T-cell (primary cell): ENCODE data around the gene PLEKHA7. TPM values are rescaled to one million over a fixed set of nuclear protein-coding genes. Genes with fewer than 3 reads are reported as not detected.

Experiments used
- ATAC-seq, 4 experiments: fragments of 200-7000 bp in 3 of 4; fragments of 150-1000 bp in 1 of 4; cut with Tn5 transposase; replicated peaks in 1 of 4; 1 replicate in 3 of 4; 2 replicates in 1 of 4; pipeline ENCODE4 v1.10.0; 2021; ENCODE audit warnings: moderate library complexity in 3 of 4, mild to moderate bottlenecking in 2 of 4, moderate number of reproducible peaks in 1 of 4
- CTCF ChIA-PET, 2 donors: fragments of 300-600 bp; sonication (Branson Sonifier 250); formaldehyde crosslinking; loops; one replicate each; lab custom pipeline; 2022; ENCODE audit warnings: antibody characterized with exemption in 2 of 2; lab: Charles Lee
- POLR2A ChIA-PET, 2 donors: fragments of 300-600 bp; sonication (Branson Sonifier 250); formaldehyde crosslinking; loops; one replicate each; lab custom pipeline; 2022; ENCODE audit warnings: antibody characterized with exemption in 2 of 2; lab: Charles Lee
- DNase-seq, 35 experiments: peaks; one replicate each; pipeline versions ENCODE4 v3.0.0 to v3.0.0-alpha.2; 2013 to 2023
- H3K27ac ChIP-seq: one replicate; pipeline ENCODE4 v1.5.1; 2013; ENCODE audit warnings: low read length
- H3K27me3 ChIP-seq, 2 experiments: replicated peaks in 1 of 2; 1 replicate in 1 of 2; 2 replicates in 1 of 2; pipeline versions ENCODE4 v1.6.1 to v1.7.0; 2013; ENCODE audit warnings: low read length in 1 of 2, mixed read lengths in 1 of 2; ENCODE audit not compliant: control insufficient read depth in 2 of 2, insufficient read depth in 2 of 2; ENCODE audit errors: extremely low read depth in 1 of 2
- H3K36me3 ChIP-seq, 2 donors: 1 replicate in 1 of 2; 2 replicates in 1 of 2; pipeline versions ENCODE4 v1.6.1 to v1.7.0; 2013; ENCODE audit warnings: low read length in 1 of 2; ENCODE audit not compliant: control insufficient read depth in 2 of 2, insufficient read depth in 1 of 2; ENCODE audit errors: extremely low read depth in 1 of 2
- H3K4me1 ChIP-seq, 2 experiments: 1 replicate in 1 of 2; 2 replicates in 1 of 2; pipeline versions ENCODE4 v1.6.1 to v1.7.0; 2013; ENCODE audit warnings: low read length in 2 of 2, mixed read lengths in 1 of 2; ENCODE audit not compliant: insufficient read depth in 2 of 2, control insufficient read depth in 1 of 2; ENCODE audit errors: extremely low read depth in 1 of 2
- H3K4me3 ChIP-seq, 2 donors: 1 replicate in 1 of 2; 2 replicates in 1 of 2; pipeline versions ENCODE4 v1.5.1 to v1.7.0; 2013; ENCODE audit warnings: mild to moderate bottlenecking in 2 of 2, low read length in 1 of 2, moderate library complexity in 1 of 2; ENCODE audit not compliant: control insufficient read depth in 1 of 2; ENCODE audit errors: extremely low read depth in 1 of 2
- H3K9me3 ChIP-seq: 2 replicates; pipeline ENCODE4 v1.7.0; 2013
- H3K27ac Mint-ChIP-seq, 2 donors: one replicate each; pipeline ENCODE4 v1.8.0; 2020 to 2021; ENCODE audit warnings: mild to moderate bottlenecking in 2 of 2, mixed read lengths in 2 of 2
- H3K27me3 Mint-ChIP-seq, 2 donors: one replicate each; pipeline ENCODE4 v1.8.0; 2021 to 2022; ENCODE audit warnings: mixed read lengths in 2 of 2
- H3K36me3 Mint-ChIP-seq: one replicate; pipeline ENCODE4 v1.8.0; 2021; ENCODE audit warnings: mixed read lengths
- H3K4me1 Mint-ChIP-seq, 3 donors: one replicate each; pipeline ENCODE4 v1.8.0; 2020 to 2022; ENCODE audit warnings: mixed read lengths in 3 of 3, mild to moderate bottlenecking in 1 of 3
- H3K4me3 Mint-ChIP-seq, 3 donors: one replicate each; pipeline ENCODE4 v1.8.0; 2020 to 2022; ENCODE audit warnings: mild to moderate bottlenecking in 3 of 3, mixed read lengths in 3 of 3, moderate library complexity in 3 of 3
- H3K9me3 Mint-ChIP-seq, 3 donors: one replicate each; pipeline ENCODE4 v1.8.0; 2020 to 2022; ENCODE audit warnings: mixed read lengths in 3 of 3
- WGBS: methylation state at CpG from one replicate; pipeline ENCODE4 v1.1.5; 2013; ENCODE audit warnings: missing lambda C conversion rate; ENCODE audit not compliant: insufficient coverage; 5-methylcytosine and 5-hydroxymethylcytosine counted together
- total RNA-seq, 35 experiments: library from RNA in 6 of 35; stranded (reverse) in 6 of 35; fragments of 120-200 nt in 1 of 35; gene quantifications; one replicate each; pipeline versions ENCODE4 v1.2.1 to v1.2.4 and lab custom pipeline; 2013 to 2026

PLEKHA7 gene
- total RNA-seq, 5 donors from 2014 or later (not counting 1 experiment from before 2014, with no cell fraction given) = 4.8 to 8.8 (median 5.8) TPM

GRCh38 chr11:17010851-17011420 lies 3.3 kb downstream of the PLEKHA7 start:
- Mint-ChIP-seq H3K27ac (no peak overlapping the region), H3K4me3 (no peak overlapping the region), H3K4me1 (peaks cover 4 to 10% (median 7%) of the 10 kb centered on the region in 3 donors), H3K36me3 (peaks cover 3% of the 10 kb centered on the region), H3K9me3 (no peaks in the 10 kb centered on the region), H3K27me3 (peaks cover 10% of the 10 kb centered on the region in 2 donors)
- Histone ChIP-seq H3K9me3 (no peaks in the 10 kb centered on the region), H3K4me3 (no peak overlapping the region), H3K27ac (no peak overlapping the region), H3K4me1 (peaks cover 3 to 13% of the 10 kb centered on the region in 2 experiments), H3K36me3 (no peaks in the 10 kb centered on the region), H3K27me3 (peaks cover 5 to 29% of the 10 kb centered on the region in 2 experiments)
- DNase-seq (no peak), ATAC-seq (no peak)
- POLR2A ChIA-PET = no interaction called here
- CTCF ChIA-PET = interaction anchor here (0.6 to 0.8 kb wide), 2 partner anchors 49 to 376 kb away, joined by 3 read pairs; no protein-coding TSS in a partner anchor
- 94% methylated on average over 6 of the region's 8 CpGs for WGBS

DNA sequence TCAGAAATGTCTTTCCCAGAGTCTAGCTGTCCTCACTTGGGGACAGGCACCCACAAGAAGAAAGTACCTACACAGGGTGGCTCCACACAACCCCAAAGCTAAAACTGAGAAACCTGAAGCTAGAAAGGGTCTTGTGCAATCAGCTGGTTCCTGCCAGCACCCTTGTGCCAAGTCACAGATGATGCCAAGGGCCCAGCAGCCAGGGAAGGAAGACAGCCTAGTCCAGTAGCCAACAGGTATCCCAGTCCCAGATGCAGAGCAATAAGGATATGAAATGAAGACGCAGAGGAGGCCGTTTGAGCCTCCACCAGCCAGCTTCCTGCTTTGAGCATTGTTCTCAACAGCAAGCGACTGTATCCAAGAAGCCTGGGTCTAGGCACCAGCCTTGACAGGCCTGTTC lies 6.1 kb downstream of the PLEKHA7 start:
- Mint-ChIP-seq H3K9me3 (no peaks in the 10 kb centered on the region), H3K27ac (no peak overlapping the region), H3K4me1 (no peaks in the 10 kb centered on the region), H3K27me3 (no peaks in the 10 kb centered on the region), H3K4me3 (no peak overlapping the region), H3K36me3 (no peaks in the 10 kb centered on the region)
- POLR2A ChIA-PET = no interaction called here
- WGBS = 73% methylated on average over 3 of the region's 3 CpGs
- H3K9me3 ChIP-seq = no peaks in the 10 kb centered on the region
- no peak for DNase-seq
- H3K4me3 ChIP-seq = no peak overlapping the region
- peaks cover 4 to 13% of the 10 kb centered on the region in 2 experiments for H3K27me3 ChIP-seq
- no peaks in the 10 kb centered on the region for H3K36me3 ChIP-seq
- ATAC-seq = no peak
- H3K27ac ChIP-seq = no peak overlapping the region
- peaks cover 0 to 3% of the 10 kb centered on the region in 2 experiments for H3K4me1 ChIP-seq
- CTCF ChIA-PET = no interaction called here

- Histone ChIP-seq H3K27ac (no peak overlapping the region), H3K9me3 (no peaks in the 10 kb centered on the region), H3K4me1 (no peaks in the 10 kb centered on the region), H3K27me3 (peaks cover 0 to 2% of the 10 kb centered on the region in 2 experiments), H3K36me3 (no peaks in the 10 kb centered on the region), H3K4me3 (no peak overlapping the region)
- no peaks in the 10 kb centered on the region for H3K9me3 Mint-ChIP-seq
- ChIA-PET POLR2A (no interaction called here), CTCF (no interaction called here)
- no peak for DNase-seq
- no peak for ATAC-seq
- no peaks in the 10 kb centered on the region for H3K36me3 Mint-ChIP-seq
- H3K4me3 Mint-ChIP-seq = no peak overlapping the region
- WGBS = no CpG with 5 or more reads among the region's 3 CpGs
- H3K4me1 Mint-ChIP-seq = no peaks in the 10 kb centered on the region
- H3K27ac Mint-ChIP-seq = no peak overlapping the region
- no peaks in the 10 kb centered on the region for H3K27me3 Mint-ChIP-seq
These were observed 8.6 kb downstream of the PLEKHA7 start for GRCh38 chr11:17005646-17006045.

DNA sequence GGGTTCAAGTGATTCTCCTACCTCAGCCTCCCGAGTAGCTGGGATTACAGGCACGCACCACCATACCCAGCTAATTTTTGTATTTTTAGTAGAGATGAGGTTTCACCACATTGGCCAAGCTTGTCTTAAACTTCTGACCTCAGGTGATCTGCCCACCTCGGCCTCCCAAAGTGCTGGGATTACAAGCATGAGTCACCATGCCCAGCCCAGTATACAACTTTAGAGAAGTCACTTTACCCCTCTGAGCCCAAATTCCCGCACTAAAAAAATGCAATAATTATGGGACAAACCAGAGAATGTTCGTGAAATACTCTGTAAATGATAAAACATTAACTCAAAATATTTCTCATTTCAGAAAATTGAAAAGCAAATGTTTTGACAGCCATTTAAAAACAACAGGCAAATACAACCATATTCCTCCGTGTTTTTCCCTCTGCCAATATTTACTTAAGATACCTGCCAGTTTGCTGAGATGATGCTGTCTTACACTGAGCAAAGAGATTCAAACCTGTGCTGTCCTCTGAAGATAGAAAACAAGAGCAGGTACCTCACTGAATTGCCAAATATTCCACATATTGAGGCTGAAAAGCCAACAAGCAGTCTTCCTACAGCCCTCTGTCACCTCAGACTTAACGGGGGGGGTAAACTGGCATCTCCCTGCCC lies 9.6 kb downstream of the PLEKHA7 start:
- CTCF ChIA-PET = interaction anchor here in 1 of 2 donors (0.7 kb wide), 1 partner anchor 17 kb away, joined by 5 read pairs; no protein-coding TSS in a partner anchor
- 73% methylated on average over 3 of the region's 7 CpGs for WGBS

GRCh38 chr11:17003426-17003825 lies 10.8 kb downstream of the PLEKHA7 start:
- POLR2A ChIA-PET = no interaction called here
- H3K27me3 Mint-ChIP-seq = no peaks in the 10 kb centered on the region
- CTCF ChIA-PET = no interaction called here
- DNase-seq (no peak), ATAC-seq (no peak)
- H3K27me3 ChIP-seq = peaks cover 0 to 2% of the 10 kb centered on the region in 2 experiments
- no peaks in the 10 kb centered on the region for H3K36me3 Mint-ChIP-seq
- no peak overlapping the region for H3K27ac ChIP-seq
- no peak overlapping the region for H3K4me3 Mint-ChIP-seq
- no peaks in the 10 kb centered on the region for H3K4me1 ChIP-seq
- WGBS = no CpG with 5 or more reads among the region's 2 CpGs
- no peaks in the 10 kb centered on the region for H3K4me1 Mint-ChIP-seq
- no peak overlapping the region for H3K4me3 ChIP-seq
- H3K9me3 Mint-ChIP-seq = no peaks in the 10 kb centered on the region
- H3K9me3 ChIP-seq = no peaks in the 10 kb centered on the region
- H3K36me3 ChIP-seq = no peaks in the 10 kb centered on the region
- no peak overlapping the region for H3K27ac Mint-ChIP-seq

More for the DNA sequence above, 9.6 kb downstream of the PLEKHA7 start:
- H3K4me1 ChIP-seq = no peaks in the 10 kb centered on the region
- peaks cover 0 to 2% of the 10 kb centered on the region in 2 experiments for H3K27me3 ChIP-seq
- no peaks in the 10 kb centered on the region for H3K36me3 ChIP-seq
- POLR2A ChIA-PET = no interaction called here
- Mint-ChIP-seq H3K4me3 (no peak overlapping the region), H3K27ac (no peak overlapping the region), H3K9me3 (no peaks in the 10 kb centered on the region), H3K27me3 (no peaks in the 10 kb centered on the region), H3K4me1 (no peaks in the 10 kb centered on the region), H3K36me3 (no peaks in the 10 kb centered on the region)
- H3K4me3 ChIP-seq = no peak overlapping the region
- DNase-seq (no peak), ATAC-seq (no peak)
- no peaks in the 10 kb centered on the region for H3K9me3 ChIP-seq
- no peak overlapping the region for H3K27ac ChIP-seq

DNA sequence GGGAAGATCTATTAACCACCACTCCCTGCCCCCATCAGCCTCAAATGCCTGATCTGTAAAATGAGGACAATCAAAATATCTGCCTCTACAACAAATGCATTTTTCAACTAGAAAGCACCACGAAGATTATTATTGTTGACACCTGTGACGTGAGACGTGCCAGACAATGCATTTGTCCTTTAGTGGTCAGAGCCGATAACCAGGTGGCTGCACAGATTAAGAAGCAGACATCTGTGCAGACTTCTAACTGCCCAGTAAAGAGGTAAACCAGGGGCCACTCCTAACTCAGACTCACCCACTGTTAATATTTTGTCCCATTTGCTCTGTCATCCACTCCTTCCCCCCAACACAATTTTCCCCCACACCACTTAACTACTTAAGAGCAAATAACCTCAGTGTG lies 11.7 kb downstream of the PLEKHA7 start:
- Histone ChIP-seq H3K4me3 (no peak overlapping the region), H3K9me3 (no peaks in the 10 kb centered on the region), H3K36me3 (no peaks in the 10 kb centered on the region), H3K4me1 (no peaks in the 10 kb centered on the region), H3K27ac (no peak overlapping the region), H3K27me3 (no peaks in the 10 kb centered on the region)
- Mint-ChIP-seq H3K27me3 (no peaks in the 10 kb centered on the region), H3K9me3 (no peaks in the 10 kb centered on the region), H3K4me1 (no peaks in the 10 kb centered on the region), H3K27ac (no peak overlapping the region), H3K36me3 (no peaks in the 10 kb centered on the region), H3K4me3 (no peak overlapping the region)
- 87% methylated on average over 4 of the region's 4 CpGs for WGBS
- CTCF ChIA-PET = no interaction called here
- DNase-seq (no peak), ATAC-seq (no peak)
- POLR2A ChIA-PET = no interaction called here
